HG03108 (cell line): ENCODE results near the gene MACIR.
"Not testable (repeated sequence)": the region's sequence is repeated elsewhere in the genome, so short reads cannot be mapped to it uniquely, and the experiment has no call there.

ENCODE experiments used
- ATAC-seq: cut with Tn5 transposase; IDR thresholded peaks from one replicate; pipeline ENCODE4 v1.9.1; 2021; ENCODE audit warnings: moderate library complexity; ENCODE audit not compliant: unreplicated experiment

Gene MACIR, protein sequence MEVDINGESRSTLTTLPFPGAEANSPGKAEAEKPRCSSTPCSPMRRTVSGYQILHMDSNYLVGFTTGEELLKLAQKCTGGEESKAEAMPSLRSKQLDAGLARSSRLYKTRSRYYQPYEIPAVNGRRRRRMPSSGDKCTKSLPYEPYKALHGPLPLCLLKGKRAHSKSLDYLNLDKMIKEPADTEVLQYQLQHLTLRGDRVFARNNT

DNA sequence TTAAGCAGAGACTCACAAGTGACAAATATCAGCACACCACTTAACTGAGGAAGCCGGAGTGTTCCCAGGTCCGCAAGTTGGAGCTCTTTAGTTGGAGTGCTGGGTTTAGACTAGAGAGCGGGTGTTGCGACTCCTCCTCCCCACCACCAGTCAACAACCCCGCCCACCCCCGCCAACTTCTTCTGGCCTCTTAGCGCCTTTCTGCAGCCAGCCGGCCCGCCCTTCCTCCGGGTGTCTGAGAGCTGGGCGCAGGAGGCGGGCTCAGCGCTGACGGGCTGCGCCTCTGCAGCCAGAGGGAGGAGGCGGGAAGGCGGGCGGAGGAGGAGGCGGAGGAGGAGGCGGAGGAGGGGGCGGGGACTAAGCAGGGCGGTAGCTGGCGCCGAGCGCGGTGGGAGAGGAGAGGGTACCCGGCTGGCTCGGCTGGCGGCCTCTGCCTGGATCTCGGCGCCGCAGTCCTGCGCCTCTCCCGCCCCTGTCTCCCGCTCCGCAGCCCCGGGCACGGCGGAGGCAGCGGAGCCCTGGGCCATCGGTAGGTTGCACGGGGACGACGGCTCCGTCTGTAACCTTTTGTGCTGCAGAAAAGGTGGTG, at the start of gene MACIR:
Gene MACIR (plus strand): TSS at position 396 of the 589 bp plus-strand sequence. CDS start 17,157 bp downstream, outside the sequence.
- ATAC-seq, result peak; percentile 71

DNA sequence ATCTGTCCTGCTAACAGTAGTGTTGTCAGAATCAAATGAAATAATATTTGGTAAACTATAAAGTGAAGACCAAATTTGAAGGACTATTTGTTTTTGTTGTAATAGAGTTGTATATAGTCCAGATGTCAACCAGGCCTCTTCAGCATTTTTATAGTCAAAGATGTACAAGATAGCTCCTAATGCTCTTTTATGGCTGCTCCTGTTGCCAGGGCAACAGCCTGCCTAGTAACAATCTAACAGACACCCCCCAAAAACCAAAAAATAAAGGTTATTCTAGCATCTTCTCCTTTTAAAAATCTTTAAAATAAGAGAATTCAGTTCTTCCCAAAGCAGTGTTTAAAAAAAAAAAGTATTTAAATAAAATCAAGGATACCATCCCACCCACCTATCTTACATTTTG, 49.5 kb upstream of the MACIR start:
- no peak for ATAC-seq

DNA sequence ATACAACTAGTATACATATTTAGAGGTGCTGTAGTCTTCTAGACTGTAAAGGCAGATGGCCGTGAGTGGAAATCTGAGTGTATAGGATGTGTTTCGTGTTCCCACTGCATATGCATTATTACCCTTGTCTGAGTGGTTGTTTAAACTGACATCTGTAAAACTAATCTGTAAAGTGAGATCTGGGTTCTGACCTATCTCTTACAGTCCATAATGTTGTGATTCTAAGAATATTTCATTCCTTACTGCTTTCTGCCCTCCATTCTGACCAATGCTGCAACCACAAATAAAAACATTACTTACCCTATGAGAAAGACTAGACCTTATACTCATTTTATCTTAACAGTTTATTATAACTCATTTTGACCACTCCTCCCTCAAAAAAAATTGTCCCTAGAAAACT, 47.6 kb upstream of the MACIR start:
- no peak for ATAC-seq

DNA sequence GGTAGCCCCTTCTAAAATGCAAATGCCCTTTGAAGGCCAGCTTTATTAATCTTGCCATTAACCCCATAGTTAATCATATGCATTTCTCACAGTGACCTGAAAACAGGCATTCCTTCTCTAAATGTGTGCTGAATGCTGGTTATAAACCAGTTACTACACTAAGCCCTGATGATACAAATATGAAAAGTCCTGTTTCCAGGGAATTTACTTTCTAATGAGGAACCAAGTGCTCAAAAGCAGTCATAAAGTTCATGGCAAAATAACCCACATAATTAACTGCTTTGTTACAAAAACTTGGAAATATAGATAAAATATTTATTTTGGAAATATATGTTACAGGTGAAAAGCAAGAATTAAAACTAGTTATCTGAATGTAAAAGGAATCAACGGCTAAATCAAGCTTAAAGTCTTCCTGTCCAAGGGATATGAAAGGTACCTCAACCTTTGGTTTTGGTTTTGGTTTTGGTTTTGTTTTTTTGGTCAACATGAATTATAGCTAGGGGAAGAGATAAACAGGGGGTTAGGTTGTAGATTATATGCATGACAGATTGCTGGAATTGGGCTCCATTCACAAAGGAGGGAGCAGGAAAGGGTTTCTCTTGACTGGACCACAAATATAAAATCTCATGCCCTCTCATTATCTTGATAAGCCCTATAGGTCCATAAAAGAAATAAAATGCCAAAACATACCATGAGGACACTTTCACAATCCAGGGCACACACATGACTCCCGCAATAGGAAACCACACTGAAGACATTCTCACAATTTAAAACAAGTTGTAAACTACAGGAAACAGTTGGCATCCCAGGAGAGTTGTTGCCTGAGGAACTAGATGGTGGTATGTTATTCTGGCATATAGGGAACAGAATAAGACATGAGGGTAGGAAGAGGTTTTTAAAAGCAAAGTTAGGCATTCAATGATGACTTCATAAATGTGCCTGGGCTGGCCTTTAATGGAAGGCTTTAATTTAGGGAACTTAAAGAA, 46.7 kb upstream of the MACIR start:
- ATAC-seq, result peak; percentile 82

DNA sequence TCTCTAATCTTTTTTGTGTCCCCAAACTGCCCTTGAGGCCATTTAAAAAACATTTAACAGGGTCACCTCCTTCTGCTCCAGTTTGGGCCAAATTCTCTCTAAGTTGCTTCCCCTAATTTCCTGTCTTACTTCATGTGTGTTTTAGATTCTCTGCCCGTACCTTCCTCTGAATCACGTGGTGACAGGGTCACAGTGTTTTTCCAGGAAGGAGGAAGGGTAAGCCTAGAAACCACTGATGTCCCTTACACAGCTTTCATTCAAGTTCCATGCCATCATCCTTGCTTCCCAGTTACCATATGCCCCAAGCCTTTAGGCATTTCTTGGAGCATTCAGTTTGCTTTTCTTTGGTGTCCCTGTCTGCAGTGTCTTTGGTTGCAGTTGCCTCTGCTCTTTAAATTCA, 42.4 kb upstream of the MACIR start:
- no peak for ATAC-seq

DNA sequence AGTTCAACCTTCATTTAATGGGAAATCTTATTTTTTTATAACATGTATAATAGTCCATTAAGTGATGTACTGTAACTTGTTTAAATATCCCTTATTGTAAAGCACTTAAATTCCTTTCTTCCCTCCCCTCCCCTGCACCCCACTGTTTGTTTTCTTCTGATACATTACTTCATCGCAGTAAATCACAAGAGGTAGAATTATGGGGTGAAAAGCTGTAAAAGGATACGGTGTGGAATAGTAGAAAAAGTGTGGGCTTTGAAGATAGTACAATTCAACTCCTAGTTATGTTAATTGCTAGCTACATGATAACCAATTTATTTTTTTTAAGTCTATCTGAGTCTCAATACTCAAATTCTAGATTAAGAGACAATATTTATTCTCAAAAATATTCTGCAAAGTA, 41.9 kb upstream of the MACIR start:
- no peak for ATAC-seq

DNA sequence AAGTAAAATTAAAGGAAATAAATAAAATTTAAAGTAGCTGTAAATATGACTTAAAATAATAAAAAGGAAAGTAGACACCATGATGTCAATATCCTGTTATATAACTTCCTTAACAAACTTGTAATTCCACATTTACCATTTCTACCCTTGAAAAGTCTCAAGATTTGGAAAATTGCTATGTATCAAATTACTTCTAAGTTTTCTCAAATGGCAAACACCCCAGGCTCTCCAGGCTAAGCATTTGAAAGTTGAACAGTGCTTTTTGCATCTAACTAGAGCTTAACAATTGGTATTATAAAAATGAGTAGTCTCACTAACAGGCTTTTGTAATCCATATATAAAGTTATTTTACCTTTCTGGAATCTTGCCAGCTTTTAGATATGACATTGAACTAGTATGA, 41.5 kb upstream of the MACIR start:
- ATAC-seq, result no peak

DNA sequence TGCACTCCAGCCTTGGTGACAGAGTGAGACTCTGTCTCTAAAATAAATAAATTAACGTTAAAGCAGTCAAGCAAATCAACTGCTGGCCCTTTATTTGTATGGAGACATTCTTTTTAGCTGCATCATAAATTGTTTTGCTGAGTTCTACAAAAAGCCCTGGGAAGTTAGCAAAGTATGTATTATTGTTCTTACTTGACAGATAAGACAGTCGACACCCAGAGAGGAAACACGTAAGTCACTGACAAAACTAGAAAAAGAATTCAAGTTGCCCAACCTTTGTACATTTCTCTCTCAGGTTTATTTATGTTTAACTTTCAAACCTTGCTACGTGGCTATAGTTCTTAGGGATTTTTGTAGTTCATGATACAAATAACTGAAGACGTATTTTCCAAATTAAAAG, 40.4 kb upstream of the MACIR start:
- ATAC-seq, result no peak

DNA sequence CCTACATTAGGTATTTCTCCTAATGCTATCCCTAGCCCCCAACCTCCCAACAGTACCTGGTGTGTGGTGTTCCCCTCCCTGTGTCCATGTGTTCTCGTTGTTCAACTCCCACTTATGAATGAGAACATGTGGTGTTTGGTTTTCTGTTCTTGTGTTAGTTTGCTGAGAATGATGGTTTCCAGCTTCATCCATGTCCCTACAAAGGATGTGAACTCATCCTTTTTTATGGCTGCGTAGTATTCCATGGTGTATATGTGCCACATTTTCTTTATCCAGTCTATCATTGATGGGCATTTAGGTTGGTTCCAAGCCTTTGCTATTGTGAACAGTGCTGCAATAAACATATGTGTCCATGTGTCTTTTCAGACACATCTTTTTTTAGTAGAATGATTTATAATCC, 39.5 kb upstream of the MACIR start:
- ATAC-seq, result not testable (repeated sequence)

DNA sequence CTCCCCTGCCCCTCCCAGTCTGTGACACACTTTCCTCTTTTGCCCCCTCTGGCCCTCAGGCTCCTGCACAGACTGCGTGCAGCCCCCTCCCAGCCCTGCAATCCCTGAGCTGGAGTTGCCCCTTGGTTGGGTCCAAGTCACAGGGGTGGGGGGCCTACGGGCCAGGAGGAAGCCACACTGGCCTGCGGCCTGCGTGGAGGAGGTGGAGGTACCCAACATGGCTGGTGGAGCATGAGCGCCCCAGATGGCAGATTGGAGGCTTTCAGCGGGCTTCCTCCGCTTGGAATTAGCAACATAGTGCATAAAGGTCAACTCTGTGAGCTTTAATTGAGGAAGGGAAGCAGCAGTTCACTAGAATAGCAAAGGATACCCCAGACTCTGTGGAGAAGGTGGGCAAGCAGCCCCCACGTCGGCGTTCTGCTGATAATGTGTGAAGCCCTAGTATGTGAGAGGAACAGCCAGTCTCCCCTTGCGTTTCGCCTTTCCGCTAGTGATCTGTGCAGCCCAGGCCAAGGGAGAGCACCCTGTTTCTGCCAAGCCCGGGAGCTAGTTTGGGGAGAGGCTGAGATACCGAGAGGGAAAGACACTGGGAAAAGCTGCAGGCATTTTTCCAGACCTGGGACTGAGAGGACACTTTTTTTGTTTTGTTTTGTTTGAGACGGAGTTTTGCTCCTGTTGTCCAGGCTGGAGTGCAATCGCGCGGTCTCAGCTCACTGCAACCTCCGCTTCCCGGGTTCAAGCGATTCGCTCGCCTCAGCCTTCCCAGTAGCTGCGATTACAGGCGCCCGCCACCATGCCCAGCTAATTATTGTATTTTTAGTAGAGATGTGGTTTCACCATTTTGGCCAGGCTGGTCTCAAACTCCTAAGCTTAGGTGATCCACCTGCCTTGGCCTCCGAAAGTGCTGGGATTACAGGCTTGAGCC, 35.3 kb upstream of the MACIR start:
- ATAC-seq, result no peak

DNA sequence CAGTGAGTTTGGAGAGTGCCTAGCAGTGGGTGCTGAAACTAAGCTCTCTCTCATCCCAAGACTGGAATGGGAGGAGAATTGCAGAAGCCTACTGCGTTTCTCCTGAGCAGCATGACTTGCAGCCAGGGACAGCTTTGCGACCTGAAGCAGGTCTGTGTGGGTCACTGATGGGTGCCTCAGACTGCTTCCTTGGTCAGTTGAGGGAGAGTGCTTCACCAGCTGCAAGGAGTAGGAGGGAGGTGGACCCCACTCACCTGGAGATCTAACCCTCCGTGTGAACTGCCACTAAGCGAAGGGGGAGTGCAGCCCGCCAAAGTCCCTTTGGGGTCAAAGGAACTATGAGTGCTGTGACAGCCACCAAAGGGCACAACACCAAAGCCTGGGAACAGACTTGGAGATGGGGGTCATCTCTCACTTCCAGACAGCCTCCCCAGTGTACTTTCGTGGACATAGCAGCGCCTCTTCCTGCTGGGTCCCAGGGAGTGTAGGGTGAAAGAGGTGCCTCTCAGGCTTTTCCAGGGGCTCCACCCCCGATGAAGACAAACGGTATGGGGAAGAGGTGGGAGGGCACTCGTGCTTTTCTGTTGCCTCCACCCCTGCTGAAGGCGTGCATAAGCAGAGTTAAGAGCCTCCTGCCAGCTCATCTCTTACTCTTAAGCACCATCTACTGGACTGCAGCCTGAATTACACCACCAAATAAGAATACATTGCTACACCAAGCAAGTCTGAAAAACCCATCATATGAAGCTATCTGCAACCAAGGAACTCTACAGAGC, 34.3 kb upstream of the MACIR start:
- ATAC-seq, result peak; percentile 89

DNA sequence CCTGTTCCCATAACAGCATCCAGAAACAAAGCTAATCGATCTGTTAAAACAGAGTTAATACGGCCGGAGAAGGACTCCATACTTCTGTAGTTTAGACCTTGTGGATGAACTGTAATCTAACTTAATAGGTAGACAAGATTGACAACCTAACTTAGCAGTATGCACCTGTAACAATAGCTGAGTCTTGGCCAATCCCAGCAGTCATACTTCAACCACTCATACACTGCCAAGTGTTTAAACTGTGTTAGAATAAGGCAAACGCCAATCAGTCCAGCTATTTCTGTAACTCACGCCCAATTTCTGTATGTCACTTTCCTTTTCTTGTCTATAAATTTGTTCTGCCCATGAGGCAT, 33.7 kb upstream of the MACIR start:
- no peak for ATAC-seq

DNA sequence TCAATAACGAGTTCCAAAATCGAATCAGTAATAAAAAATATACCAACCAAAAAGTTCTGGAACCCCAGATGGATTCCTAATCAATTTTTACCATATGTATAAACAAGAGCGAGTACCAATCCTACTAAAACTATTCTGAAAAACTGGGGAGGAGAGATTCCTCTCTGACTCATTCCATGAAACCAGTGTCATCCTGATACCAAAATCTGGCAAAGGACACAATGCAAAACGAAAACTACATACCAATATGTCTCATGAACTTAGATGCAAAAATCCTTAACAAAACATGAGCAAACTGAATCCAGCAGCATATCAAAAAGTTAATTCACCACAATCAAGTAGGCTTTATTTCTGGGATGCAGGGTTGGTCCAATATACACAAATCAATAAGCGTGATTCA, 30.5 kb upstream of the MACIR start:
- no peak for ATAC-seq

DNA sequence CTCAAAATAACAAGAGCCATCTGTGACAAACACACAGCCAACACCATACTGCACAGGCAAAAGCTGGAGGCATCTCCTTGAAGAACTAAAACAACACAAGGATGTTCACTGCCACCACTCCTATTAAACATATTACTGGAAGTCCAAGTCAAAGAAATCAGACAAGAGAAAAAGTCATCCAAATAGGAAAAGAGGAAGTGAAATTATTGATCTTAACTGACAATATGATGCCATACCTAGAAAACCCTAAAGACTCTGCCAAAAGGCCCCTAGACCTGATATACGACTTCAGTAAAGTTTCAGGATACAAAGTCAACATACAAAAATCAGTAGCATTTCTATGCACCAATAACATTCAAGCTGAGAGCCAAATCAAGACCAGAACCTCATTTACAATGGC, 30.0 kb upstream of the MACIR start:
- ATAC-seq, result no peak

DNA sequence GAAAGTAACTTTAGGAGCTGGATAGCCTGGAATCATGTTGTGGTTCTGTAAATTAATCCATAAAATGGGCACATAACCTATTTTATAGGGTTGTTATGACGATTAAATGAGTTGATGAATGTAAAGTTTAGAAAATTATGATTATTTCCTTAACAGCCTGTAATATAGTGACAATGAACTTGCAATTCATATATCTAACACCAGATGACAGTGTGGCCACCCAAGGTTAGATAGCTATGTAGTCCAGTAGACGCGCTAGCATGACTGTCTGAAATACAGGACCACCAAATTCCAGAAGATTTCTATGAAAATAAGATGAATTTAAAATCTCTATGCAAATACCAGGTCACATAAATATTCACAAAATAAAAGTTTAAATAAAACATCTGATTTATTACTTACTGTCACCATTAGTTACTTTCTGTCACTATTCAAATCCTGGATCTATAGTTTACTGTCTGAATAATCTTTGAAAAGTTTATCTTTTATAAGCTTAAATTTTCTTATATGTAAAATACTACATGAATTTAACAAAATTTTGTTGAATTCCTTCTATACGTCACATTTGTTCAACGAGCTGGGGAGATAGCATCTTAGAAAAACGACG, 26.1 kb upstream of the MACIR start:
- ATAC-seq, result no peak

DNA sequence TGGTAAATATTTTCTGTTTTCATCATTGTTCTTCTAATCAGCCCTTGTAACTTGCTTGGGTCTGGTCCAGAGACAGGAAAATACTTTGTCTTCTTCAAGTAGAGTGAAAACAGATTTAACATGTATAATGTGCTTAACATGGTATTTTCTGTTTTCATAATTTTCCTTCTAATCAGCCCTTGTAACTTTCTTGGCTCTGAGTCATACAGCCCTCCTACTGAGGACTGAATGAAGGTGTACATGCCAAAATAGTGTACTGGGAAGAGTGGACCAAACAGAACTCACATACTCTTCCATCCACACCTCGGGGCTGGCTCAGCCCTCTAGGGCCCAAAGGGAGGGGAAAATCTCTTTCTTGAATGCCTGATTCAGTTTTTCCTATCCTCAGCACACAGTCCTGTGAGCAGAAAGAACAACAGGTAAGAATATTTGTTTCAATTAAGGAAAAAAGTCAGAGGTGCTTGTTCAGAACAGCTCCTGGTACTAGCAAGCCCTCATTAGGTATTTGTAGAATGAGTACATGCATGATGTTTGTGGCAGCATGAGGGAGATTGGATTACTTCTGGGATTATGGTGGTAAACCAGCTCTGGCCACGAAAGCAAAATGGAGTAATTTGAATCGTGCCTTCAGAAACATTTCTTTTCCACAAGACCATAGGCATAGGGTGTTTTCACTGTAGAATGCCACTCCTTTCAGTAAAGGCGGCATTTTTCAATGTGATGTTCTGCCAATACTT, 24.2 kb upstream of the MACIR start:
- no peak for ATAC-seq

DNA sequence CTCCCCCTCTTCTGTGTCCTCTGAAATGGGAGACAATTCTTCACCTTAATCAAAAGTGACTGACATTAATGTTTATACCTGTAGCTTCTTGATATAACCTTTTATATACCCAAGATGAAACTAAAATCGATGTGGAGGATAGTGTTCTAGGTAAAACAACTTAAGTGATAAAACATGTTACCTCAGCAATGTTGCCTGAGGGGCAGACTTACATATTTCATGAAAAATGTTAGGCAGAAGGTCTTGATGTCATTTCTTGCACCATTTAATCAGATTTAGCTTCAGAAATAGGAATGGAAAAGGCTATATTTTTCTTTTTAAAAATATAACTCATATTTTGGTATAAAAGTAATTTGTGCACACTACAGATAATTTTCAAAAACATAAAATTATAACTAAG, 22.7 kb upstream of the MACIR start:
- no peak for ATAC-seq

DNA sequence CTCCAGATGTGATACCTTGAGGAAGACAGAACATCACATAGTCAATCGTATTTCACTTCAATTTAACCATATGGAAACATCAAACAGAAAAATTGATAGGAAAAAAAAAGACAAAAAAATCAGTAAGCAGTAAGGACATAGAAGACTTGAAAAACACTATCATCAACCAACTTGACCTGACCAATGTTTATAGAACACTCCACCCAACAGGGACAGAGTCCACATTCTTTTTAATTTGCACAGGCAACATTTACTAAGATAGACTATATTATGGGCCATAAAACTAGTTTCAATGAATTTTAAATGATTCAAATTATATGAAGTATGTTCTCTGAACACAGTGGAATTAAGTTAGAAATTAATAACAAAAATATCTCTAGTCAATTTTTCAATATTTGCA, 20.8 kb upstream of the MACIR start:
- ATAC-seq, result no peak

DNA sequence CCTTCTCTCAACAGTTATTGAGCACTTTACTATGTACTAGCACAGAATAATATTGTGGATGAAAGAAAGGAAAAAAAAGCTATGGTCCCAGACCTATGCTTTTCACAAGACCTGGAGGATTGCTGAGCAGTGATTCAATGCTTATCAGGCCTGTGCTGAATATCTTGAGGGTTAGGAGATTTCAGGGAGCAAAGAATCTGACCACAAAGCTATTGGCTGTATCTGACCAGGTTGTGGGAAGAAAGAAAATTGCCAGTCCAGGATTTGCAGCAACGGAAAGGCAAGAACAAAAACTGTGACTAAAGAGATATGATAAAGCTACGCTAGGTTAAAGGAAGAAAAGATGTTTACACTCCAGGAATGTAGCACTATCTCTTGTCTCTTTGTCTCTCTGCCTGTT, 14.9 kb upstream of the MACIR start:
- no peak for ATAC-seq
